GM13976 (cell line): ENCODE results near the gene CAPN5.
A peak's percentile ranks its signal among the peaks of the same experiment; 100 is the strongest.
"Not testable (repeated sequence)": the region's sequence is repeated elsewhere in the genome, so short reads cannot be mapped to it uniquely, and the experiment has no call there.

Experiments
- DNase-seq: peaks from one replicate; pipeline ENCODE4 v3.0.0; 2012; ENCODE audit warnings: low spot score
- in situ Hi-C: fragments of 300-500 bp; cut with MboI; formaldehyde crosslinking; loops from one replicate; pipeline ENCODE4 v1.12.0; 2022; ENCODE audit warnings: low sequenced_read_pairs, mixed read lengths, inconsistent platforms; ENCODE audit not compliant: unreplicated experiment
- TF ChIP-seq, protein P1 (sequence below): IDR thresholded peaks from 2 replicates; pipeline ENCODE4 v1.5.1; 2012; ENCODE audit warnings: borderline replicate concordance, mild to moderate bottlenecking; ENCODE audit not compliant: insufficient read depth; ENCODE audit errors: extremely low read depth, missing control alignments, control extremely low read depth

The CAPN5 gene

DNA sequence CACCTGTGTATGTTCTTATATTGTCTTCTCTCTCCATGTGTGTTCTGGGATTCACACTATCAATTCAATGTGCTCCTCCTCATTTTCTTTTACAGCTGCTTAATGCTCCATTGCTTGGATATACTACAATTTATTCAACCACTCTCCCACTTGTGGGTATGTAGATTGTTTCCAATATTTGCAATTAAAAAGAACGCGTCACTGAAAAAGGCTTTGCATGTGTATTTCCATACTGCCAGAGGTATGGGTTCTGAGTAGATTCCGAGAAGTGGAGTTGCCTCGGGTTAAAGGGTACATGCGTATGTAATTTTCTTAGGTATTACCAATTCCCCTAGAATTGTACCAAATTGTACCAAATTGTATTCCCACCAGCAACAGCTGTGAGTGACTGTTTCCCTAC is 7.0 kb upstream of the CAPN5 start:
- DNase-seq = no peak
- in situ Hi-C loops = loop anchor here (5.0 kb wide), 1 partner anchor 32 kb away; no protein-coding TSS in a partner anchor

DNA sequence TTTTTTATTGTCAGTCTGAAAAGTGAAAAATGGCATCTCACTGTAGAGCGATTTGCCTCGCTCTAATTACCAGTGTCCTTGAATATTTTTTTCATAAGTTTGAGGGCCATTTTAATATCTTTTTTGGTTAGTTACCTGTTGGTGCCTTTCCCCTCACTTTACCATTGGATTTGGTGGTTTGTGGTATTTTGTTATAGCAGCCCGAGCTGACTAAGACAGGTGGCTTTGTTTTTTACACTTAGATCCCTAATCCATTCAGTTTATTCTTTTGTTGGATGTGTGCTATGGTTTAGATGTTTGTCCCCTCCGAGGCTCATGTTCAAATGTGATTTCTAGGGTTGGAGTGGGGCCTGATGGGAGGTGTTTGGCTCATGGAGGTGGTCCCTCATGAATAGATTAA is 6.5 kb upstream of the CAPN5 start:
- TF ChIP-seq, protein P1, sequence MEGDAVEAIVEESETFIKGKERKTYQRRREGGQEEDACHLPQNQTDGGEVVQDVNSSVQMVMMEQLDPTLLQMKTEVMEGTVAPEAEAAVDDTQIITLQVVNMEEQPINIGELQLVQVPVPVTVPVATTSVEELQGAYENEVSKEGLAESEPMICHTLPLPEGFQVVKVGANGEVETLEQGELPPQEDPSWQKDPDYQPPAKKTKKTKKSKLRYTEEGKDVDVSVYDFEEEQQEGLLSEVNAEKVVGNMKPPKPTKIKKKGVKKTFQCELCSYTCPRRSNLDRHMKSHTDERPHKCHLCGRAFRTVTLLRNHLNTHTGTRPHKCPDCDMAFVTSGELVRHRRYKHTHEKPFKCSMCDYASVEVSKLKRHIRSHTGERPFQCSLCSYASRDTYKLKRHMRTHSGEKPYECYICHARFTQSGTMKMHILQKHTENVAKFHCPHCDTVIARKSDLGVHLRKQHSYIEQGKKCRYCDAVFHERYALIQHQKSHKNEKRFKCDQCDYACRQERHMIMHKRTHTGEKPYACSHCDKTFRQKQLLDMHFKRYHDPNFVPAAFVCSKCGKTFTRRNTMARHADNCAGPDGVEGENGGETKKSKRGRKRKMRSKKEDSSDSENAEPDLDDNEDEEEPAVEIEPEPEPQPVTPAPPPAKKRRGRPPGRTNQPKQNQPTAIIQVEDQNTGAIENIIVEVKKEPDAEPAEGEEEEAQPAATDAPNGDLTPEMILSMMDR = no peak
- in situ Hi-C loops = no loop called here
- DNase-seq = no peak

More for the DNA sequence above, 7.0 kb upstream of the CAPN5 start:
- TF ChIP-seq, protein P1 = no peak

DNA sequence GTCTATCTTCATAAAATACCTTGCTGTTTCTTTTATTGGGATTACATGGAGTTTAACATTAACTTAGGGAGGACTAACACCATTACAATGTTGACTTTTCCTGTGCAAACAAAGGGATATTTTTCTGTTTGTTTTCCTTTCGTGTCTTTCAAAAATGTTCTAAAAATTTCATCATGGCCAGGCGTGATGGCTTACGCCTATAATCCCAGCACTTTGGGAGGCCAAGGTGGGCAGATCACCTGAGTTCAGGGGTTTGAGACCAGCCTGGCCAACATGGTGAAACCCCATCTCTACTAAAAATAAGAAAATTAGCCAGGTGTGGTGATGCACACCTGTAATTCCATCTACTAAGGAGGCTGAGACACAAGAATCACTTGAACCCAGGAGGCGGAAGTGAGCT is 5.5 kb upstream of the CAPN5 start:
- DNase-seq, in situ Hi-C loops: not testable (repeated sequence)

DNA sequence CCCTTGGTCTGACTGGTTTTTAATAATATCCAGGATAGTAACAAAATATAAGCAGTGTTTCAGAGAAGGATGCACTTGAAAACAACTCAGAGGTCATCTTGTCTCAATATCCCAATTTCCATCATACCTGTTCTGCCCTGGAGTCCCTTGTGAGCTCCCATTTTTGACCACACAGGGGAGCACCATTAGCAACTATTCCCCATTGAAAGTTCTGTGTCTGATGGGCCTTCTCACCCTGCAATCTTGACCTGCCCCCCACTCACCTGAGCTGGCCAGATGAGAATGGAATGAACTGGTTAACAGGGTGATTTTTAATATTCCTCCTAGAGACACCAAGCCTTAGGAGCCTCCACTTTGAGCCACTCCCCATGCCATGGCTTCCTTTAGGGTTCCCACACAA is 3.8 kb upstream of the CAPN5 start:
- DNase-seq = peak; percentile 16
- in situ Hi-C loops = no loop called here
- TF ChIP-seq, protein P1 = no peak

DNA sequence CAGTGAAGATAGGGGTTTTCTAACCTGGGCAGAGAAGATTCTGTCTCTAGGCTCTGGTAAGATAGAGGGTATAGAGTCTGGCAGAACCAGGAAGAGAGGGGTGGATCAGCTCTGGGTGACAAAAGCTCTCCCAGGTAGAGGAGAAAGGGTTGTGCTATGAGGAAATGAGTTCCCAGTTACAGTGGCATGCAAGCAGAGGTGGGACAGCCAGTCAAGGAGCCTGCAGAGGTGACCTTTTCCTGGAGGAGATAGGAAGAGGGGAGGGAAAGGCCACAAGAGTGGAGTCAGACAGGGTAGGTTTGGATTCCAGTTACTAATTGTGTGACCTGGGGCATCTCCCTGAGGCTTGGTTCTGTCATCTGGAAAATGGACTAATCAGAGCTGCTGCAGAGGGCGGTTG is 3.4 kb upstream of the CAPN5 start:
- peak; percentile 3 for DNase-seq
- in situ Hi-C loops = no loop called here

DNA sequence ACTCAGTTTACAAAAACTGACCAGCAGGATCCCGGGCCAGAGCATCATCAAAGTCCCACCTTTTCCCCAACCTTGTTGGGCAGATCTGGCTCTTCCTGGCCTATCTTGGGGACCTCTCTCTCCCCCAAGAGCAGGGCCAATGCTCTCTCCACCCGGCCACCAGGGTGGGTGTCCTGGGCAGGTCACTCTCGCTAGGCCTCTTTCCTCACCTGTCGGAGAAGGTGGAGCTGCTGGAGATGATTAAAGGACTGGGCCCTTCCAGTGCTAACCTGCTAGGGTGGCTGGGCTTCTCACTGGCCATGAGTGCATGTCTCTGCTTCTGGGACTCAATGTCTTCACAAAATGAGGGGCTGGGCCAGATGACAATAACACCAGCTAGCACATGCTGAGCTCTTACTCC is 2.9 kb upstream of the CAPN5 start:
- in situ Hi-C loops = no loop called here
- no peak for DNase-seq
- TF ChIP-seq, protein P1 = no peak

More for the DNA sequence above, 3.4 kb upstream of the CAPN5 start:
- TF ChIP-seq, protein P1 = no peak

DNA sequence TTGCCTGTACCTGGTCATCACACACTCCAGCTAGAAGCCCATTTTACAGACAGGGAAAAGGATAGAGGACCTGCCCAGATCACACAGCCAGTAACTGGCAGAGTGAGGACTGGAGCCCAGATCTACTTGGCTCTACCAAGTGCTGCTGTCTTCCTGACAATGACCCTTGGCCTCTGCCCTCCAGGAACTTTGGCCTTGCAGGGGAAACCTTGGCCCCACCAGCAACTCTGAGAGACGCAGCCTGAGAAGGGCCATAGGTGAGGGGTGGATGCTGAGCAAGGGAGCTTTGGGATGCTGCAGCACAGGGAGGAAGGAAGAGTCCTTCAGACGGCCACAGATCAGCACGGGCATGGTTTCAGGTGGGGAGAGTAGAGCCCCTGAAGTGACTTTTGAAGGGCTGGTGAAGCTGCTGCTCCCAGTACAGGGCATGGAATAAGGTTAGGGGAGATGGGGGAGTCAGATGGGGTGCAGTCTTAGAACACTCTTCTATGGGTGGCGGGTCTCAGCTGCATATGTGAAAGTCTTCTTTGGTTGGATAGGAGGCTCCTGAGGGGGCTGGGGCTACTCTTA is 2.0 kb upstream of the CAPN5 start:
- DNase-seq = peak; percentile 7
- TF ChIP-seq, protein P1 = no peak
- in situ Hi-C loops = no loop called here

DNA sequence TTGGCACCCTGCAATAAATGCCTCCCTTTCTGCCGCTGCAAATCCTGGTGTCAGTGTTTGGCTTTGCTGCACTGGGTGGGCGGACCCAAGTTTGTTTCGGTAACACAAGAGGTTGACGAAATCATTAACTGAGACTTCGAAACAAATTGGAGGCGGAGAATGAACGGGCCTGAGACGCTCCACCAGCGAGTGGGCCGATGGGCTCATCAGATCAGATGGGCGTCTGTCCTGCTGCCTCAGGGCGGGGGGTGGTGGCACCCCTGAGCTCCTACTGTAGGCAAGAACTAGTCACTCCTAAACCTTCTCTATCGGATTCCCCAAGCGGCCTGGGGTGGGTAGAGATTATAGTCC is 918 bp upstream of the CAPN5 start:
- DNase-seq = peak; percentile 47
- TF ChIP-seq, protein P1 = no peak
- in situ Hi-C loops = no loop called here
